ENCODE measurements around the gene SRPRB. TPM values are rescaled to one million over a fixed set of nuclear protein-coding genes. Genes with fewer than 3 reads are reported as not detected.

The SRPRB gene
- total RNA-seq, 1 experiment from 2014 or later: 61.0 TPM

GRCh38 chr3:133860519-133860918 is 54.9 kb downstream of the SRPRB start:
- no peak for TF ChIP-seq CTCF (IDR thresholded peaks at IDR 0.05 in 2 of 3, conservative IDR thresholded peaks at IDR 0.05 in 1 of 3; ENCODE audit: borderline replicate concordance in 1 of 3, insufficient read depth in 1 of 3, low read depth in 2 of 3, low read length in 2 of 3)
- no peak for TF ChIP-seq EGR1 (IDR thresholded peaks at IDR 0.05; ENCODE audit: low read depth)
- TF ChIP-seq CBX3 (IDR thresholded peaks at IDR 0.05; ENCODE audit: low read depth): no peak
- TF ChIP-seq EZH2 (IDR thresholded peaks at IDR 0.05): no peak
- no peak for TF ChIP-seq EZH2phosphoT487 (IDR thresholded peaks at IDR 0.05; ENCODE audit: borderline replicate concordance)
- TF ChIP-seq YY1 (IDR thresholded peaks at IDR 0.05; ENCODE audit: extremely low read depth, insufficient replicate concordance, low read depth, low read length): no peak
- no peak for TF ChIP-seq SP1 (IDR thresholded peaks at IDR 0.05; ENCODE audit: low read depth)
- no peak for TF ChIP-seq ELF1 (IDR thresholded peaks at IDR 0.05; ENCODE audit: borderline replicate concordance, low read depth)
- no peak for TF ChIP-seq POLR2A (IDR thresholded peaks at IDR 0.05; ENCODE audit: borderline replicate concordance, extremely low read depth, insufficient read depth, insufficient read length)
- no peak for TF ChIP-seq JUND (IDR thresholded peaks at IDR 0.05)
- no peak for TF ChIP-seq ZFX (IDR thresholded peaks at IDR 0.05)
- no peak for TF ChIP-seq RAD21 (IDR thresholded peaks at IDR 0.05; ENCODE audit: low read depth)
- no peak for TF ChIP-seq ATF3 (IDR thresholded peaks at IDR 0.05)
- TF ChIP-seq MAX (IDR thresholded peaks at IDR 0.05): no peak
- TF ChIP-seq TCF7L2 (IDR thresholded peaks at IDR 0.05; ENCODE audit: borderline replicate concordance, extremely low read depth, insufficient read depth, insufficient read length): no peak
- TF ChIP-seq REST (IDR thresholded peaks at IDR 0.05; ENCODE audit: low read depth): no peak
- no peaks in the 10 kb centered on the region for H3K9me3 ChIP-seq (ENCODE audit: control insufficient read depth in 1 of 2, insufficient read depth in 1 of 2, low read depth in 1 of 2, low read length in 2 of 2)
- no peak overlapping the region for H3K4me3 ChIP-seq (replicated peaks in 1 of 2; ENCODE audit: low read depth in 1 of 2, low read length in 2 of 2)
- no peak overlapping the region for H3K4me2 ChIP-seq (ENCODE audit: low read length)
- no peak overlapping the region for H3K9ac ChIP-seq (ENCODE audit: low read length)
- no peak for DNase-seq (ENCODE audit: low read depth, low spot score)
- H3K9me2 ChIP-seq (ENCODE audit: insufficient read depth): no peaks in the 10 kb centered on the region
- intact Hi-C loops (cut with micrococcal nuclease): no loop called here
- POLR2A ChIA-PET: no interaction called here
- H3K79me2 ChIP-seq (ENCODE audit: insufficient read depth, low read length): no peaks in the 10 kb centered on the region
- BruUV-seq (replicated peaks): no TSS peak
- H3K27me3 ChIP-seq (ENCODE audit: insufficient read depth, low read length): no peaks in the 10 kb centered on the region
- no peak for ATAC-seq
- H3K4me1 ChIP-seq (ENCODE audit: control insufficient read depth in 1 of 2, insufficient read depth in 2 of 2, low read length in 2 of 2): no peaks in the 10 kb centered on the region
- no peaks in the 10 kb centered on the region for H4K20me1 ChIP-seq (ENCODE audit: insufficient read depth)
- H2AFZ ChIP-seq (ENCODE audit: low read depth, low read length, poor library complexity, severe bottlenecking): no peak overlapping the region
- CTCF ChIA-PET: no interaction called here
- RAD21 ChIA-PET (ENCODE audit: low non-redundant PET in 1 of 2, low total read pairs in 2 of 2, uncharacterized antibody in 2 of 2, unreplicated experiment in 2 of 2): no interaction called here
- H3K36me3 ChIP-seq (ENCODE audit: control insufficient read depth in 1 of 2, insufficient read depth in 2 of 2, low read length in 2 of 2): no peaks in the 10 kb centered on the region
- H3K27ac ChIP-seq (ENCODE audit: low read depth, low read length): no peak overlapping the region
